Upper lobe of left lung (tissue), 4 donors: ENCODE data around the gene NDNF.

Source experiments
- CTCF ChIP-seq, 6 experiments: fragments of 450-650 bp in 4 of 6; fragments of 200-600 bp in 2 of 6; sonication (generic) in 2 of 6; IDR thresholded peaks; one replicate each; pipeline ENCODE4 v1.5.1; 2016 to 2019; ENCODE audit warnings: antibody characterized with exemption in 6 of 6
- EP300 ChIP-seq, 4 donors: sonication (generic); formaldehyde crosslinking; IDR thresholded peaks; one replicate each; pipeline ENCODE4 v1.5.1; 2017; ENCODE audit warnings: antibody characterized with exemption in 4 of 4, control low read depth in 2 of 4
- POLR2A ChIP-seq, 4 donors: fragments of 450-650 bp; IDR thresholded peaks; one replicate each; pipeline ENCODE4 v1.5.1; 2016 to 2017; ENCODE audit warnings: antibody characterized with exemption in 4 of 4, mild to moderate bottlenecking in 2 of 4
- POLR2AphosphoS5 ChIP-seq, 2 donors: sonication (generic); formaldehyde crosslinking; IDR thresholded peaks; one replicate each; pipeline ENCODE4 v1.5.1; 2017; ENCODE audit warnings: antibody characterized with exemption in 2 of 2

- no peak for TF ChIP-seq CTCF (IDR thresholded peaks at IDR 0.05)
- TF ChIP-seq POLR2AphosphoS5 (IDR thresholded peaks at IDR 0.05): no peak
- TF ChIP-seq POLR2A (IDR thresholded peaks at IDR 0.05): no peak
- TF ChIP-seq EP300 (IDR thresholded peaks at IDR 0.05): no peak
These were observed 18.7 kb downstream of the NDNF start for GRCh38 chr4:121053601-121054143.
